GM18517 (cell line): ENCODE measurements around the gene DENND2C.

Experiments used
- ATAC-seq: cut with Tn5 transposase; IDR thresholded peaks from one replicate; pipeline ENCODE4 v1.9.1; 2021; ENCODE audit warnings: mild to moderate bottlenecking, moderate library complexity; ENCODE audit not compliant: unreplicated experiment

The DENND2C gene

DNA sequence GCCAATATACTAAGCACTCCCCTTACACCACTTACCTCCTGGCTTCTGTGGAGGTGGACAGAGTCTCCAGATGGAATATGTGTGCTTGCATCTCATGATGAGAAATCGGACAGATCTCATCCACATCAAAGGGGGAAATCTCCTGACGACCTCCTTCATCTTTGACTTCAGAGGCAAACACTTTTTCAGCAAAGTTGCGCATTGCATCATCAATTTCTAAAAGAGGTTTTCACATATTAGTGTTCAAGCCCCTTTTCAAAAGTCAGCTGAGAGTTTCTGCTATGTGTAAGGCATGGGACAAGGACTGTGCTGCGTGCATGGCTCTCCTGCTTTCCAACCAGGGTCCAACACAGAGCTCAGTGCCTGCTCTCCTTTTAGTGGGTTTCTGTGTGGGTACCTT, 18.7 kb upstream of the DENND2C start:
- ATAC-seq: no peak

- no peak for ATAC-seq
Observed at GRCh38 chr1:114685851-114686250, 16.0 kb upstream of the DENND2C start.

DNA sequence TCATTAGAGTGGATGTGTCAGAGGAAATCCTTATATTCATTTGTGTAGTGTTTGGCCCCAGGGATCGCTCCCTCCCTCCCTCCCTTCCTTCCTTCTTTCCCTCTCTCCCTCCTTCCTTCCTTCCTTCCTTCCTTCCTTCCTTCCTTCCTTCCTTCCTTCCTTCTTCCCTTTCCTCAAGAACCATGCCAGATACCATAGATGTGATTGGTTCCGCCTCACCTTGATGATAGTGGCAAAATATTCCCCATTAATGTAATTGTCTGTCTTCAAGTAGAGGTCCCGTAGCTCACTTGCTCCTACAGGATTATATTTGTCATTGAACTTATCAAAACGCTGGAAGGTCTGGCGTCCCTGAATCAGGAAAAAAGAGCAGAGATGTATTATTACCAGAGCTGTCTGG, 7.8 kb upstream of the DENND2C start:
- no peak for ATAC-seq

DNA sequence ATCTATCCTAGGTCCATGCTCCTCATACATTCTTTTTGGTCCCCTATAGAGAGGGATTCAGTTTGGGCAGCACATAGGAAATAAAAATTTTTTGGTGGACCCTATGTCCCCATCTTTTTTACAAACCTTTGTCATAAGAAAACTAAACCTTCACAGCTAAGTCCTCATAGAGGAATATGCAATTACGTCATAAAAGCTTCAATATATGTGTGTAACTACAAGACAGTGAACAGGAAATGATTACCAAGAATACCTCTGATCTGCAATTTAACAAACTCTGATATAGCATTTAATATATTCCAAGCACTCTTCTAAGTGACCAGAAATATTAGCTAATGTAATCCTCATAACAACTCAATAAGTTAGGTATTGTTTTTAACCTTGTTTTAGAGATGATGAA, 6.3 kb upstream of the DENND2C start:
- no peak for ATAC-seq

GRCh38 chr1:114671939-114672275, 2.1 kb upstream of the DENND2C start:
- no peak for ATAC-seq

DNA sequence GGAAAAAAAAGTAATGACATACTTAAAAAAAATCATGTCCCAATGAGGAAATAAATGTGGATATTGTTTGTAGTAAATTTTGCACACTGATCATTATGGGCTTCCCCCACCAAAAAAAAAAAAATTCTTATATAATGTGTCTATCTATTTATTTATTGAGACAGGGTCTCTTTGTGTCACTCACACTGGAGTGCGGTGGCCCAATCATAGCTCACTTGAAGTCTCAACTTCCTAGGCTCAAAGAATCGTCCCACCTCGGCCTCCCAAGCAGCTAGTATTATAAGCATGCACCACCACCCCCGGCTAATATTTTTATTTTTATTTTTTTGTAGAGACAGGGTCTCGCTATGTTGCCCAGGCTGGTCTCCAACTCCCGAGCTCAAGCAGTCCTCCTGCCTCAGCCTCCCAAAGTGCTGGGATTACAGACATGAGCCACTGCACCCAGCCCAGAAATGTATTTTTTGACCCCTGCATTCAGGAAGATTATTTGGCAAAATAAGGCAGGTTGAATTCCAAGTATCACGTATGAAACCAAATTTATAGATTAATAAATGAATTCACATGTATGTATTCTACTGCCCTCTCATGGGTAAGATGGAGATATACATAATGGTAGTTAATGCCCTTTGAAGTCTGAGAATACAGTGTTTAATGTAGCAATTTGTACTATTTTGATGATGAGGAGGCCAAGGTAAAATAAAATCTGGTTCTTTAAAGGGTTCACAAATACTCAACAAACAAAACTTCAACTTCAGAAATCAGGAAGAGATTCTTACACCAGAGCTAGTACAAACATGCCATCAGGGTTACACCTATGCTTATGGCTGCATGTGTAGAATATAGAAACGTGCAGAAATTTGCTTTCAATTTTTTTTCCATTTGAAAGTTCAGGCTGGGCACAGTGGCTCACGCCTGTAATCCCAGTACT, 1.4 kb upstream of the DENND2C start:
- ATAC-seq: no peak

- ATAC-seq: peak; percentile 95
Observed at GRCh38 chr1:114670083-114671010, 498 bp upstream of the DENND2C start.

DNA sequence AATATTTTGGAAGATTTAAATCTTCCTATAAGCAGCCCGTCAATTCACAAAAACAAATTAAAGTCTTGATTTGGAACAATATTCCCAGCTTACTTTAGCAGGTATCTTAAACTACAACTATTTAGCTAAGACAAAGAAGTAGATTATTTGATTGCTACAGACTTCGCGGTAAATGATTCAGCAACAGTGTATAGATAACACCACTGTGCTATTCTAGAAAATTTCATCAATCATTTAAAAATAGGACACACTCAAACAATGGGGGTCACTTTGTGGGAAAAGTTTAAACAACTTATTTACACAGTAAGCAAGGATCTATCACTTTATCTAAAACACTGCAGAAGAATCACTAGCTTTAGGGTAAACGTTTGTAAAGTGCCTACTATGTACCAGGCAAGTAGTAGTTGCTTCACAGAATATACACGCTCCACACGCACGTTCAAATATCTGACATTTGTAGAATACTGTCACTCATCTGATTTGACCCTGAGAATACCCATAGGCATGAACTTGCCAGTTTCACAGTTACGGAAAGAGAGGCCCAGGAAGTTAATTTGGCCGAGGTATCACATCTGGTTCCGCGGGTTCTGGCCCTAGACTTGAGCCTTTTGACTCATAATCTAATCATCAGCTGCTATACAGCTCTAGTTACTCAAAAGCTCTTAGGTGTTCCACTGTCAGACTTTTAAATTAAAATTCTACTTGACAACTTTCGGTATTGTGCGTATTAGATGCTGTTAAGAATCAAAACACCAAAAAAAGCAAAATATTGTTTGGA, 876 bp downstream of the DENND2C start:
- ATAC-seq: no peak

GRCh38 chr1:114668373-114668772, 1.5 kb downstream of the DENND2C start:
- no peak for ATAC-seq

DNA sequence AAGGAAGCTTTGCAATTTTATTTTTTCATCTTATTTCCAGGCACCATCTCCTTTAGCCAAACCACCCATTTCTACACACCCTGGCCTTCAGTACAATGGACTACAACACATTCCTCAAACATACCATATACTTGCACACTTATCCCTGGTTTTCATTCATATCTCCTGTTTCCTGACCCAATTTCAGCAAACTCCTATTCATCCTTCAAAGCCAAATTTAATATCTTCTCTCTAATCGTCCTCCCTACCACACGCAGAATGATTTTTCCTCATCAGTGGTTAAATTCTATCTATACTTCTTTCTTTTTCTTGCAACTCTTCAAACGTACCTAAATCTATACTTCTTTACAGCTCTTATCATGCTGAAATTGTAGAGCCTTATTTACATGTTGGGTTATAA, 2.9 kb downstream of the DENND2C start:
- no peak for ATAC-seq

DNA sequence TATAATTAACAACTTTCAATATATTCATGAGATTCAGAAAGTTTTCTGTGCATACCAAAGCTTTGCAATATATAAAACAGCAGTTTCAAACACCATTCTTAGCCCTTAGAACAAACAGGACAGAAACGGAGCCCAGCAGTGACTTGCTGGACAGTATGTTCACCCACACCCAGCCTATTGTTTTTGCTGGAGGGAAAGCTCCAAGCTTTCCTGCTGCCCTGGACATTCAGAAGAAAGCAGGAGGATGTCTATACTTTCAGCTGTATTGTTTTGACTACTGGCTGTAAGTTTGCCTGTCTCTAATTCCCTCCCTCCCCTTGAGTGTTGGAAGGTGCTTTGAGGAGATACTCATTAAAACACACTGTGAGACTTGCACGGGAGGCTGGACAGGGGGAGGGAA, 9.6 kb downstream of the DENND2C start:
- ATAC-seq: no peak

DNA sequence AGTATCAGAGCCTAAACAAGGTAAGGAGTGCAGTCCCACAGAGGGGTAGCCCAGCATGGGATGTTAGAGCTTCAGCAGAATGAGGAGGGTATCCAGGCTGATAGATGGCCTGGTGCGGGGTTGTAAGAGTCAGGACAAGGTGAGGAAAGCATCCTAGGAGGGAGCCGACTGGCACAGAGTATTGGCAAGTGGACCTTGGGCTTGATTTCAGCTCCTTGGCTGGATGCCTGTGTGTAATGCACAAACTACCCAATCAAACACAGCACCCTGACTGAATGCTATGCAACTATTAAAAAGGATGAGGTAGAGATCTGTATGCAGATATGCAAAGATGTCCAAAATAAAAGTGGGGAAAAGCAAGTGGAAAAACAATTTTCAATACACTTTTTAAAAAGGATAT, 18.0 kb downstream of the DENND2C start:
- no peak for ATAC-seq

DNA sequence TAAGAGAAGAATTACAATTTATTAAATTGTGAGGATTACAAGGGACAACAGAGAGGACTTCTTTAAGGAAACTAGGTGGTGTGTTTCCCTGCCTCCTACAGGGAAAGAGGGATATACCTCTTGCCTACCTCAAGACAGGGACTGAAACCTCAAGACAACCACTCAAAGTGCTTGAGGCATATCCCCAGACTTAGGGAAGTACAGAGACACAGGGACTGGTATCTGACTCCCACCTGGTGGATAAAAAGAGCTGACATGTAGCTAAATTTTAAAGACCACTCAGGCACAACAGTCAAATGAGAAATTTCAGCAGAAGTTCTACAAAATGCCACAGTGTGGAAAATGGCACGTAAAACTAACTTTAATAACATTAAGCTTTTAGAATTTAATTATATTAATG, 21.3 kb downstream of the DENND2C start:
- ATAC-seq: no peak

- ATAC-seq: no peak
Observed at GRCh38 chr1:114641377-114641776, 28.5 kb downstream of the DENND2C start.

GRCh38 chr1:114638910-114639309, 30.9 kb downstream of the DENND2C start:
- no peak for ATAC-seq

- ATAC-seq: no peak
Observed at GRCh38 chr1:114632427-114632826, 37.4 kb downstream of the DENND2C start.

DNA sequence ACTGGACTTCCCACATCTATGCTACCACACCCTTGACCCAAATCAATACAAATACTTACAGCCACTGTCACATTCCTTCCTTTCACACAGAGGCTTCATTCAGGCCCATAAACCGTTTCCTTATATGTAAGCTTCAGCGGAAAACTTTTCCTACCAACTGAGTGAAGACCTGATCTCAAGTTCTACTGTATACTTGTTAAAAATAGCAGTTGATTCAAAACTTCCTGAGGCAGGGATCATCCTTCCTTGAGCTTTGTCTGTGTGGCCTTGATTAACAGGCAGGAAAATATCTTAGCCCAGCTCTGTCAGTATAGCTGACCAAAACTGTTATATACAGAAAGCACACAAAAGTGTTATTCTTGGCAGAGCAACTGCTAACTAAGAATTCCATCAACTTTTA, 42.7 kb downstream of the DENND2C start:
- no peak for ATAC-seq

GRCh38 chr1:114623364-114623763, 46.5 kb downstream of the DENND2C start:
- ATAC-seq: no peak

DNA sequence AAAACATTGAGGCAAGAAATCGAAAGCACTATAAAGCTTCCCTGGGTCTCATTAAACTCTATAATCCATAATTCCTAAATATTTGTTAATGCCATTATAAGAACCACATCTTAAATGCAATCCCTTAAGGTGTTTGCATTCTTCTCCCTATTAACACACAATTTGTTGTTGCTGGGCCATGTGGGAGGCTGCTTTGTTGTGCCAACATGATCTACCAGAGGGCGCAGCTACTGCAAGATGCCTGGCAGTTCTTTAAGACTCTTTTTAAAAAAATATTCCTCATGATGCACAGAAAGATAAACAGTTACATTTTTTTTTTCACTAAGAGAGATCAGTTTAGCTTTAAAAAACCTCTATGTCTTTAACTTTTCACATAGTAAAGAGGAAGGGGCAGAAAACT, 49.4 kb downstream of the DENND2C start:
- ATAC-seq: no peak

DNA sequence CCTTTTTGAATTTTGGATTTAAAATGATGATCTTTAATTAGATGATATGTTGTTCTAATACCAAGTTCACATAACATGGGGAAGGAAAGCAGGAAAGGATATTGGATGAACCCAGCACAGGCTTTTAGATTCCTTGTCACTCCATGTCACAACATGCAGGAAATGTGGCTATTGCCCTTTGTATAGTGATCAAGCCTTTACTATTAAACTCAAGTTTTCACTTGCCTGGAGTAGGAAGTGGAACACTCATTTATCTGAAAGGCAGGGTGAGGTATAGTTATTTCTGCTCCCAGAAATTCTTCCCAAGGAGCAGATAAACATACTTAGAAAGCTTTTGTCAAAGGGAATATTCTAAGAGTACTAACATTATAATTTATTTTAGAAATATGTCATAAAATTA, 51.2 kb downstream of the DENND2C start:
- no peak for ATAC-seq

- ATAC-seq: no peak
Observed at GRCh38 chr1:114610546-114611245, 59.2 kb downstream of the DENND2C start.
